Aorta (tissue), 5 donors: ENCODE measurements around the gene ABCA1. TPM values are rescaled to one million over a fixed set of nuclear protein-coding genes. Genes with fewer than 3 reads are reported as not detected.

Experiments
- ATAC-seq: fragments of 200-7000 bp; cut with Tn5 transposase; one replicate; pipeline ENCODE4 v1.9.1; 2022; ENCODE audit warnings: moderate library complexity; ENCODE audit not compliant: low FRiP score
- DNase-seq, 2 donors: peaks; one replicate each; pipeline ENCODE4 v3.0.0-alpha.2; 2020
- H3K27ac ChIP-seq, 2 donors: one replicate each; pipeline ENCODE4 v1.5.1; 2013; ENCODE audit warnings: low read length in 2 of 2, mild to moderate bottlenecking in 2 of 2, moderate library complexity in 2 of 2, control low read depth in 1 of 2, inconsistent platforms in 1 of 2, low read depth in 1 of 2
- H3K27me3 ChIP-seq, 2 donors: one replicate each; pipeline ENCODE4 v1.6.1; 2013; ENCODE audit warnings: control low read depth in 1 of 2, low read length in 1 of 2, mild to moderate bottlenecking in 1 of 2, moderate library complexity in 1 of 2; ENCODE audit not compliant: insufficient read depth in 2 of 2, control insufficient read depth in 1 of 2
- H3K36me3 ChIP-seq, 2 donors: one replicate each; pipeline ENCODE4 v1.6.1; 2013; ENCODE audit warnings: control low read depth in 1 of 2, low read length in 1 of 2, mild to moderate bottlenecking in 1 of 2; ENCODE audit not compliant: insufficient read depth in 2 of 2, control insufficient read depth in 1 of 2
- H3K4me1 ChIP-seq, 2 donors: one replicate each; pipeline ENCODE4 v1.6.1; 2013; ENCODE audit warnings: low read length in 2 of 2, control low read depth in 1 of 2, mild to moderate bottlenecking in 1 of 2, moderate library complexity in 1 of 2; ENCODE audit not compliant: insufficient read depth in 2 of 2, control insufficient read depth in 1 of 2
- H3K4me3 ChIP-seq, 2 donors: one replicate each; pipeline ENCODE4 v1.5.1; 2013; ENCODE audit warnings: low read length in 2 of 2, control low read depth in 1 of 2, mild to moderate bottlenecking in 1 of 2
- H3K9me3 ChIP-seq: one replicate; pipeline ENCODE4 v1.6.1; 2013; ENCODE audit warnings: mild to moderate bottlenecking, low read length; ENCODE audit not compliant: control insufficient read depth
- WGBS, 2 donors: extraction: QIAGEN DNeasy Blood & Tissue Kit; methylation state at CpG; one replicate each; pipeline ENCODE4 v1.1.7; 2013; 5-methylcytosine and 5-hydroxymethylcytosine counted together
- intact Hi-C, 2 donors: fragments of 100-400 bp; cut with DNase I; formaldehyde crosslinking; loops; one replicate each; pipeline versions ENCODE4 v1.14.2 to v1.15.0; 2022
- polyA plus RNA-seq, 2 donors: library from polyadenylated mRNA; stranded (reverse); fragments of 200-250 nt; gene quantifications; one replicate each; pipeline ENCODE4 v1.2.3, GENCODE V29; 2013
- total RNA-seq, 2 donors: library from RNA; stranded (reverse); fragmentation: NEBNext Ultra II Directional; extraction: Animal tissue kit (Norgen Biotek cat#: 25700); gene quantifications; one replicate each; pipeline ENCODE4 v1.2.1, GENCODE V29; 2021
- donor health status: healthy with polysubstance abuse.
- donor health status: Bipolar disorder and iron deficiency.
- donor health status: DM: no; HTN: no; CAD: no.
- donor health status: DM: no; HTN: no; CAD: no.
- donor health status: DM: yes; HTN: yes; CAD: no.

ABCA1 gene
- total and polyA plus RNA-seq, 4 donors: 5.4 to 44.7 (median 19.7) TPM

- Histone ChIP-seq H3K4me1 (no peaks in the 10 kb centered on the region), H3K4me3 (no peak overlapping the region), H3K27me3 (no peaks in the 10 kb centered on the region), H3K36me3 (peaks cover 12% of the 10 kb centered on the region in 2 donors), H3K27ac (no peak overlapping the region), H3K9me3 (no peaks in the 10 kb centered on the region)
- DNase-seq (no peak), ATAC-seq (no peak)
- intact Hi-C loops: no loop called here
- WGBS, 2 donors: 83 to 94% methylated on average over 2 of the region's 2 CpGs
These were observed 125.0 kb downstream of the ABCA1 start for GRCh38 chr9:104802906-104803305.

GRCh38 chr9:104802110-104802509, 125.8 kb downstream of the ABCA1 start:
- Histone ChIP-seq H3K9me3 (no peaks in the 10 kb centered on the region), H3K36me3 (peaks cover 12 to 13% of the 10 kb centered on the region in 2 donors), H3K4me3 (no peak overlapping the region), H3K27me3 (no peaks in the 10 kb centered on the region), H3K27ac (no peak overlapping the region), H3K4me1 (no peaks in the 10 kb centered on the region)
- intact Hi-C loops: no loop called here
- ATAC-seq (no peak), DNase-seq (no peak)
- 88 to 92% methylated on average over 5 of the region's 5 CpGs for WGBS, 2 donors

- WGBS, 2 donors: 91 to 93% methylated on average over 7 of the region's 7 CpGs
- H3K9me3 ChIP-seq: no peaks in the 10 kb centered on the region
- no peak for ATAC-seq
- H3K27ac ChIP-seq: no peak overlapping the region
- H3K4me3 ChIP-seq: no peak overlapping the region
- peaks cover 11 to 16% of the 10 kb centered on the region in 2 donors for H3K36me3 ChIP-seq
- intact Hi-C loops: no loop called here
- no peaks in the 10 kb centered on the region for H3K4me1 ChIP-seq
- no peak for DNase-seq
- no peaks in the 10 kb centered on the region for H3K27me3 ChIP-seq
These were observed 127.7 kb downstream of the ABCA1 start for GRCh38 chr9:104800068-104800785.

- no peak for DNase-seq
These were observed 129.6 kb downstream of the ABCA1 start for GRCh38 chr9:104798209-104798995.

GRCh38 chr9:104795857-104796256, 132.1 kb downstream of the ABCA1 start:
- no peak overlapping the region for H3K4me3 ChIP-seq
- H3K9me3 ChIP-seq: no peaks in the 10 kb centered on the region
- no peak overlapping the region for H3K27ac ChIP-seq
- DNase-seq (no peak), ATAC-seq (no peak)
- intact Hi-C loops: no loop called here
- peaks cover 7 to 14% of the 10 kb centered on the region in 2 donors for H3K36me3 ChIP-seq
- no peaks in the 10 kb centered on the region for H3K4me1 ChIP-seq
- no peaks in the 10 kb centered on the region for H3K27me3 ChIP-seq
- 95 to 97% methylated on average over 3 of the region's 3 CpGs for WGBS, 2 donors

More at GRCh38 chr9:104798209-104798995, 129.6 kb downstream of the ABCA1 start:
- no peak for ATAC-seq
- Histone ChIP-seq H3K4me1 (no peaks in the 10 kb centered on the region), H3K27me3 (no peaks in the 10 kb centered on the region), H3K9me3 (no peaks in the 10 kb centered on the region), H3K27ac (no peak overlapping the region), H3K36me3 (peaks cover 7 to 16% of the 10 kb centered on the region in 2 donors), H3K4me3 (no peak overlapping the region)
- intact Hi-C loops: no loop called here
- 83 to 91% methylated on average over 5 of the region's 5 CpGs for WGBS, 2 donors

- H3K4me3 ChIP-seq: no peak overlapping the region
- ATAC-seq (no peak), DNase-seq (no peak)
- H3K27ac ChIP-seq: no peak overlapping the region
- H3K27me3 ChIP-seq: no peaks in the 10 kb centered on the region
- no peaks in the 10 kb centered on the region for H3K9me3 ChIP-seq
- H3K36me3 ChIP-seq: peaks cover 7 to 11% of the 10 kb centered on the region in 2 donors
- no peaks in the 10 kb centered on the region for H3K4me1 ChIP-seq
- WGBS, 2 donors: 84 to 92% methylated on average over 1 of the region's 1 CpG
- intact Hi-C loops: no loop called here
These were observed 132.9 kb downstream of the ABCA1 start for GRCh38 chr9:104795082-104795481.

- peaks cover 7 to 8% of the 10 kb centered on the region in 2 donors for H3K36me3 ChIP-seq
- DNase-seq (no peak), ATAC-seq (no peak)
- H3K4me1 ChIP-seq: no peaks in the 10 kb centered on the region
- no peaks in the 10 kb centered on the region for H3K27me3 ChIP-seq
- H3K4me3 ChIP-seq: no peak overlapping the region
- H3K27ac ChIP-seq: no peak overlapping the region
- H3K9me3 ChIP-seq: no peaks in the 10 kb centered on the region
- intact Hi-C loops: no loop called here
- WGBS, 2 donors: 95 to 97% methylated on average over 2 of the region's 2 CpGs
These were observed 133.9 kb downstream of the ABCA1 start for GRCh38 chr9:104794070-104794469.

GRCh38 chr9:104788251-104788650, 139.7 kb downstream of the ABCA1 start:
- intact Hi-C loops: loop anchor here (10.0 kb wide), 2 partner anchors 367 to 627 kb away; no protein-coding TSS in a partner anchor
- Histone ChIP-seq H3K27me3 (no peaks in the 10 kb centered on the region), H3K27ac (no peak overlapping the region), H3K36me3 (peaks cover 9 to 14% of the 10 kb centered on the region in 2 donors), H3K4me3 (no peak overlapping the region), H3K4me1 (no peaks in the 10 kb centered on the region), H3K9me3 (no peaks in the 10 kb centered on the region)
- no peak for ATAC-seq
- WGBS, 2 donors: 78% methylated on average over 3 of the region's 3 CpGs
- no peak for DNase-seq
